ENCODE measurements around the gene HAPLN1. TPM values are rescaled to one million over a fixed set of nuclear protein-coding genes. Genes with fewer than 3 reads are reported as not detected.

The HAPLN1 gene
- polyA plus RNA-seq, 1 of the 3 experiments (the other 2 are of a cell fraction) = 0.30 TPM

DNA sequence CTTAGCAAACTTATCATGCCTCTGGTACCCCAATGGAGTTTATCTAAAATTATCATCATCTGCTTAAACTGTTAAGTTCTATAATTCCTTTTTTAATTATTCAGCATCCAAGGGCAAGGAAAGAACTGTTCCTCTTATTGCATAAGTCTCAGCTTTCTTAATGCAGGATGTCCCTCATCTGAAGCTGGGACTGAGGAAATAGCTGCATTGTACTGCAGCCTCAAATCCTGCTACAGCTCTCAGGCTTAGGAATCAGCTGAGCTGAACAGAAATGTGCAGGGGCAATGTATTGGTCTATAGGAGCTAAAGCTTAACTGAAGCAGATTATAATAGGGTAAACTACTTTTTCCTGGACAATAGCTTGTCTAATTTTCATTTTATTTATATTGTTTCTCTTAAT, 48.0 kb downstream of the HAPLN1 start:
- no peaks in the 10 kb centered on the region for H3K9me3 ChIP-seq
- H3K9me2 ChIP-seq = no peaks in the 10 kb centered on the region
- no peaks in the 10 kb centered on the region for H3K27me3 ChIP-seq (ENCODE audit: insufficient read depth)
- POLR2A ChIA-PET = no interaction called here
- no peaks in the 10 kb centered on the region for H3K36me3 ChIP-seq (replicated peaks in 1 of 2; ENCODE audit: control insufficient read depth in 1 of 2, insufficient read depth in 2 of 2, low read length in 1 of 2)
- no peak for DNase-seq
- H3K4me3 ChIP-seq (ENCODE audit: low read depth in 2 of 2, low read length in 1 of 2) = no peak overlapping the region
- H3K27ac ChIP-seq (ENCODE audit: low read depth in 2 of 2, low read length in 1 of 2) = no peak overlapping the region
- H4K20me1 ChIP-seq (ENCODE audit: insufficient read depth) = no peaks in the 10 kb centered on the region
- CTCF ChIA-PET = interaction anchor here (1.9 kb wide), 1 partner anchor 64 kb away, joined by 4 read pairs; no protein-coding TSS in a partner anchor
- H2AFZ ChIP-seq (ENCODE audit: low read depth) = no peak overlapping the region
- no peaks in the 10 kb centered on the region for H3F3A ChIP-seq (replicated peaks; ENCODE audit: insufficient read depth)
- no peak overlapping the region for H3K4me2 ChIP-seq
- H3K4me1 ChIP-seq (ENCODE audit: control insufficient read depth in 1 of 2, insufficient read depth in 2 of 2, low read depth in 1 of 2, low read length in 1 of 2) = peaks cover 0 to 2% of the 10 kb centered on the region in 2 experiments; a peak in 1 of 4 replicates
- H3K79me2 ChIP-seq (ENCODE audit: insufficient read depth) = no peaks in the 10 kb centered on the region
- H3K9ac ChIP-seq = no peak overlapping the region
- TF ChIP-seq SMC3 (IDR thresholded peaks at IDR 0.05; ENCODE audit: low read depth, low read length) (no peak), GATA2 (CRISPR knock-in tag; IDR thresholded peaks at IDR 0.05) (no peak), FOXJ3 (CRISPR knock-in tag; IDR thresholded peaks at IDR 0.05) (no peak), POLR2AphosphoS5 (IDR thresholded peaks at IDR 0.05; ENCODE audit: low read depth, low read length) (no peak), CHD2 (IDR thresholded peaks at IDR 0.05; ENCODE audit: low read length, partially characterized antibody) (no peak), MEF2A (IDR thresholded peaks at IDR 0.05; ENCODE audit: borderline replicate concordance, low read depth) (no peak), EP300 (IDR thresholded peaks at IDR 0.05; ENCODE audit: borderline replicate concordance in 1 of 2, low read depth in 1 of 2, low read length in 1 of 2) (no peak), YY1 (IDR thresholded peaks at IDR 0.05; ENCODE audit: low read depth) (no peak), NRF1 (IDR thresholded peaks at IDR 0.05; ENCODE audit: low read depth, low read length) (no peak), RXRA (IDR thresholded peaks at IDR 0.05; ENCODE audit: borderline replicate concordance, low read depth) (no peak)

DNA sequence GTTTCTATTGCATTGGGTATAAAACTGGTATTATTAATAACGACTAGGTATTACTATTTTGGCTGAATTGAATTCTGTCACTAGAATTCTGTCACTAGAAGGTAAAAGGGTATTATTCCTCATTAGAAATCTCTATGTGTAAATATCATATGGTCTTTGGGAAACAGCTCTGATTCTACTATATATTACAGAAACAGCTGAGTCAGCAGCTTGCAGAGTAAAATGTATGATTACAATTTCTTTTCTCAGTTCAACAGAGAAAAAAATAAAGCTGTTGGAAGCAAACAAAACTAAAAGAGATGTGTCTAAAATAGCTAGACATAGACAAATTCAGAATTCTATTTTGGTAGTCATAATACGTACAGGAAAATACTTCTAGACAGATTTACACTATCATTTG, 48.5 kb downstream of the HAPLN1 start:
- 60% methylated on average over 2 of the region's 2 CpGs for WGBS (ENCODE audit: low lambda C conversion rate)
- H3K9me3 ChIP-seq = no peaks in the 10 kb centered on the region
- CTCF ChIA-PET = interaction anchor here (1.6 to 1.9 kb wide), 2 partner anchors 16 to 64 kb away, joined by 4 read pairs; no protein-coding TSS in a partner anchor

More for the DNA sequence above, 48.5 kb downstream of the HAPLN1 start:
- no peaks in the 10 kb centered on the region for H3F3A ChIP-seq (replicated peaks; ENCODE audit: insufficient read depth)
- TF ChIP-seq PBX3 (IDR thresholded peaks at IDR 0.05) (no peak), RCOR1 (IDR thresholded peaks at IDR 0.05; ENCODE audit: low read length) (no peak), FOXM1 (IDR thresholded peaks at IDR 0.05; ENCODE audit: low read depth) (no peak), NRF1 (IDR thresholded peaks at IDR 0.05; ENCODE audit: low read depth, low read length) (no peak), TCF12 (IDR thresholded peaks at IDR 0.05) (no peak), EZH2phosphoT487 (IDR thresholded peaks at IDR 0.05; ENCODE audit: borderline replicate concordance, low read depth) (no peak), JUND (IDR thresholded peaks at IDR 0.05) (no peak), MEF2A (IDR thresholded peaks at IDR 0.05; ENCODE audit: borderline replicate concordance, low read depth) (no peak), SMC3 (IDR thresholded peaks at IDR 0.05; ENCODE audit: low read depth, low read length) (no peak), TAF1 (IDR thresholded peaks at IDR 0.05; ENCODE audit: borderline replicate concordance, low read depth, low read length) (no peak), RAD21 (IDR thresholded peaks at IDR 0.05; ENCODE audit: low read length) (no peak), GABPA (IDR thresholded peaks at IDR 0.05; ENCODE audit: low read depth) (no peak), USF1 (IDR thresholded peaks at IDR 0.05; ENCODE audit: borderline replicate concordance, low read depth) (no peak), TEAD4 (IDR thresholded peaks at IDR 0.05; ENCODE audit: borderline replicate concordance, insufficient read depth) (no peak), POLR2AphosphoS5 (IDR thresholded peaks at IDR 0.05; ENCODE audit: low read depth, low read length) (no peak)
- H3K27me3 ChIP-seq (ENCODE audit: insufficient read depth) = no peaks in the 10 kb centered on the region
- H3K79me2 ChIP-seq (ENCODE audit: insufficient read depth) = no peaks in the 10 kb centered on the region
- H3K36me3 ChIP-seq (replicated peaks in 1 of 2; ENCODE audit: control insufficient read depth in 1 of 2, insufficient read depth in 2 of 2, low read length in 1 of 2) = no peaks in the 10 kb centered on the region
- no peak for DNase-seq
- no peak overlapping the region for H3K4me3 ChIP-seq (ENCODE audit: low read depth in 2 of 2, low read length in 1 of 2)
- no peak overlapping the region for H3K9ac ChIP-seq
- H4K20me1 ChIP-seq (ENCODE audit: insufficient read depth) = no peaks in the 10 kb centered on the region
- H2AFZ ChIP-seq (ENCODE audit: low read depth) = no peak overlapping the region
- H3K4me1 ChIP-seq (ENCODE audit: control insufficient read depth in 1 of 2, insufficient read depth in 2 of 2, low read depth in 1 of 2, low read length in 1 of 2) = peaks cover 0 to 2% of the 10 kb centered on the region in 2 experiments; a peak in 1 of 4 replicates
- no peak overlapping the region for H3K4me2 ChIP-seq
- POLR2A ChIA-PET = no interaction called here
- H3K27ac ChIP-seq (ENCODE audit: low read depth in 2 of 2, low read length in 1 of 2) = no peak overlapping the region
- no peaks in the 10 kb centered on the region for H3K9me2 ChIP-seq

Data from SK-N-SH (cell line).